PC-9 (cell line): Measurements from ENCODE around the gene UBE3C. TPM values are rescaled to one million over a fixed set of nuclear protein-coding genes. Genes with fewer than 3 reads are reported as not detected.

Source experiments
- BruUV-seq: library from RNA; stranded (reverse); fragments of 400-500 nt; replicated peaks from 2 replicates; lab custom pipeline; 2021; lab: Mats Ljungman, UMichigan
- CTCF ChIA-PET: fragments of 300-600 bp; sonication (Branson Sonifier 250); formaldehyde crosslinking; loops from one replicate; lab custom pipeline; 2022; ENCODE audit warnings: antibody characterized with exemption; lab: Charles Lee
- POLR2A ChIA-PET: fragments of 300-600 bp; sonication (Branson Sonifier 250); formaldehyde crosslinking; loops from one replicate; lab custom pipeline; 2022; ENCODE audit warnings: antibody characterized with exemption; ENCODE audit not compliant: unreplicated experiment; lab: Charles Lee
- DNase-seq, 2 experiments: peaks; one replicate each; pipeline versions ENCODE4 v3.0.0 to v3.0.0-alpha.2; 2015 to 2022; ENCODE audit warnings: mixed read lengths in 1 of 2
- H2AFZ ChIP-seq: fragments of 200-600 bp; sonication (generic); 2 replicates; pipeline ENCODE4 v1.8.1; 2017; ENCODE audit warnings: antibody characterized with exemption
- H3F3A ChIP-seq: fragments of 200-600 bp; sonication (generic); 2 replicates; pipeline ENCODE4 v1.8.1; 2017; ENCODE audit warnings: antibody characterized with exemption, mild to moderate bottlenecking, low read depth; ENCODE audit not compliant: insufficient read depth
- H3K27ac ChIP-seq: fragments of 200-600 bp; sonication (generic); 2 replicates; pipeline ENCODE4 v1.6.1; 2016; ENCODE audit warnings: mixed run types
- H3K27me3 ChIP-seq: fragments of 200-600 bp; sonication (generic); 2 replicates; pipeline ENCODE4 v1.6.1; 2016; ENCODE audit warnings: low read depth, mixed run types; ENCODE audit not compliant: insufficient read depth
- H3K36me3 ChIP-seq: fragments of 200-600 bp; sonication (generic); 2 replicates; pipeline ENCODE4 v1.6.1; 2016; ENCODE audit warnings: low read depth, mixed run types
- H3K4me1 ChIP-seq: fragments of 200-600 bp; sonication (generic); replicated peaks from 2 replicates; pipeline ENCODE4 v1.6.1; 2016; ENCODE audit warnings: mixed run types; ENCODE audit not compliant: insufficient read depth
- H3K4me2 ChIP-seq: fragments of 200-600 bp; sonication (generic); 2 replicates; pipeline ENCODE4 v1.6.1; 2017; ENCODE audit warnings: mixed run types
- H3K4me3 ChIP-seq: fragments of 200-600 bp; sonication (generic); 2 replicates; pipeline ENCODE4 v1.6.1; 2016; ENCODE audit warnings: mixed run types
- H3K79me2 ChIP-seq: fragments of 200-600 bp; sonication (generic); 2 replicates; pipeline ENCODE4 v1.6.1; 2017; ENCODE audit warnings: low read depth, mixed run types
- H3K9me2 ChIP-seq: fragments of 200-600 bp; sonication (generic); 2 replicates; pipeline ENCODE4 v1.8.1; 2017; ENCODE audit warnings: mild to moderate bottlenecking; ENCODE audit not compliant: insufficient read depth
- H3K9me3 ChIP-seq: fragments of 200-600 bp; sonication (generic); 2 replicates; pipeline ENCODE4 v1.8.1; 2016; ENCODE audit warnings: low read depth; ENCODE audit not compliant: insufficient read depth
- H4K20me1 ChIP-seq: fragments of 200-600 bp; sonication (generic); 2 replicates; pipeline ENCODE4 v1.8.1; 2017; ENCODE audit not compliant: insufficient read depth
- CTCF ChIP-seq: fragments of 200-600 bp; sonication (generic); conservative IDR thresholded peaks from 2 replicates; pipeline ENCODE4 v1.6.1; 2017; ENCODE audit warnings: mixed run types, antibody characterized with exemption, mild to moderate bottlenecking, moderate library complexity
- EZH2 ChIP-seq: fragments of 200-600 bp; sonication (generic); IDR thresholded peaks from 2 replicates; pipeline ENCODE4 v1.8.0; 2017; ENCODE audit warnings: antibody characterized with exemption, low read depth
- intact Hi-C: fragments of 100-400 bp; cut with micrococcal nuclease; formaldehyde crosslinking; loops from one replicate; pipeline ENCODE4 v1.10.0; 2022; ENCODE audit not compliant: unreplicated experiment
- total RNA-seq: library from RNA; stranded (reverse); gene quantifications from 2 replicates; pipeline ENCODE4 v1.2.3, GENCODE V29; 2021

Gene UBE3C
- total RNA-seq, 1 experiment from 2014 or later: 77.6 TPM

DNA sequence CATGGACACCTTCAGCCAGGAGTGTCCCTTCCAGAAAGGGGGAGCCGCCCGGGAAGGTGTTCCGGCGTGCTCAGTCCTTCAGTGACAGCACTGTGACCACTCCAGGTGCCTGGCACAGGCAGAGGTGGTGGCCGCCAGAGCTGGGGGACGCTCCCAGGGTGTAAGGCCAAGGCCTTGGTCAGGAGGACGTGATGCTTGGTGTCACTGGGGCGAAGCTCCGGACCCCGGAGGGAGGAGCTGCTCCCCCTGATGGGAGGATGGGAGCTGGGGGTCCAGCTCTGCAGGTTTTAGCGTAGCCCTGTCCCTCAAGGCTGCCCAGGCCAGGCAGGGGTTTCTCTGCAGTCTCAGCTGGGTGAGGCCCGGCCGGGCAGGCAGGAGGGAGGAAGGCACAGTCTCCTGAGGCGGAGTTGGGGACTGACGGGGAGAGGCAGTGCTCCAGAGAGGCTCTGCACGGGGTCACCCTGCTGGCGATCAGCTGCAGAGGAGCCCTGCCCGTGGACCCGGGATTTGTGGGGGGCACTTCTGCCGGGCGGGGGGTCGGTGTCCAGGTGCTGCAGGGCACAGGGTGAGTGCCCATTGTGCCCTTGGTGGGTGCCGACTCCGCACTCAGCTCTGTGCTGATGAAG lies 141.6 kb downstream of the UBE3C start:
- peaks cover 18% of the 10 kb centered on the region for H3F3A ChIP-seq
- TF ChIP-seq EZH2 (no peak), CTCF (no peak)
- no peaks in the 10 kb centered on the region for H3K36me3 ChIP-seq
- H4K20me1 ChIP-seq: no peaks in the 10 kb centered on the region
- no peaks in the 10 kb centered on the region for H3K9me2 ChIP-seq
- H3K9me3 ChIP-seq: peaks cover 4% of the 10 kb centered on the region; the same call in 1 of the 2 replicates
- peaks cover 19% of the 10 kb centered on the region for H3K4me1 ChIP-seq
- no peaks in the 10 kb centered on the region for H3K79me2 ChIP-seq
- POLR2A ChIA-PET: interaction anchor here (0.6 to 0.7 kb wide), 2 partner anchors 40 to 250 kb away, joined by 5 to 8 read pairs; no protein-coding TSS in a partner anchor
- no peak overlapping the region for H3K4me2 ChIP-seq
- no peaks in the 10 kb centered on the region for H3K27me3 ChIP-seq
- TSS peak; percentile 16 for BruUV-seq
- intact Hi-C loops: no loop called here
- no peak overlapping the region for H2AFZ ChIP-seq
- H3K27ac ChIP-seq: no peak overlapping the region
- CTCF ChIA-PET: interaction anchor here (0.6 kb wide), 1 partner anchor 60 kb away, joined by 6 read pairs; no protein-coding TSS in a partner anchor
- DNase-seq: no peak
- no peak overlapping the region for H3K4me3 ChIP-seq

GRCh38 chr7:157281221-157281998 lies 142.7 kb downstream of the UBE3C start:
- H3K27me3 ChIP-seq: no peaks in the 10 kb centered on the region
- H3K9me2 ChIP-seq: no peaks in the 10 kb centered on the region
- intact Hi-C loops: no loop called here
- peak overlapping the region; percentile 71 for H3K4me2 ChIP-seq
- H3K27ac ChIP-seq: peak overlapping the region; percentile 55
- H4K20me1 ChIP-seq: no peaks in the 10 kb centered on the region
- H3K36me3 ChIP-seq: no peaks in the 10 kb centered on the region
- H3K9me3 ChIP-seq: peaks cover 4% of the 10 kb centered on the region; the same call in 1 of the 2 replicates
- H2AFZ ChIP-seq: no peak overlapping the region
- BruUV-seq: no TSS peak
- H3K4me1 ChIP-seq: peaks cover 19% of the 10 kb centered on the region
- ChIA-PET CTCF (interaction anchor here (0.8 kb wide), 1 partner anchor 57 kb away, joined by 3 read pairs; no protein-coding TSS in a partner anchor), POLR2A (interaction anchor here (0.7 kb wide), 1 partner anchor 251 kb away, joined by 8 read pairs; no protein-coding TSS in a partner anchor)
- no peak overlapping the region; the same call in 1 of the 2 replicates for H3K4me3 ChIP-seq
- no peak for DNase-seq
- H3K79me2 ChIP-seq: no peaks in the 10 kb centered on the region
- peaks cover 18% of the 10 kb centered on the region for H3F3A ChIP-seq
- TF ChIP-seq EZH2: no peak

GRCh38 chr7:157282141-157282801 lies 143.5 kb downstream of the UBE3C start:
- Histone ChIP-seq H3K4me3 (peak overlapping the region; percentile 32; the same call in 1 of the 2 replicates), H4K20me1 (no peaks in the 10 kb centered on the region), H3K9me3 (peaks cover 4% of the 10 kb centered on the region; the same call in 1 of the 2 replicates), H3K4me2 (peak overlapping the region; percentile 71), H3K27ac (peak overlapping the region; percentile 55), H3K79me2 (no peaks in the 10 kb centered on the region), H3K9me2 (no peaks in the 10 kb centered on the region), H3K27me3 (no peaks in the 10 kb centered on the region), H3F3A (peaks cover 18% of the 10 kb centered on the region), H3K4me1 (peaks cover 19% of the 10 kb centered on the region), H2AFZ (peak overlapping the region; percentile 46; the same call in 1 of the 2 replicates), H3K36me3 (no peaks in the 10 kb centered on the region)
- ChIA-PET CTCF (interaction anchor here (0.8 kb wide), 1 partner anchor 56 kb away, joined by 3 read pairs; no protein-coding TSS in a partner anchor), POLR2A (no interaction called here)
- DNase-seq: peak; percentile 42 to 76
- BruUV-seq: no TSS peak
- TF ChIP-seq EZH2: no peak
- no peak for TF ChIP-seq CTCF
- intact Hi-C loops: loop anchor here (2.0 kb wide), 1 partner anchor 59 kb away; no protein-coding TSS in a partner anchor
